ENCODE measurements around the gene FAM222B. TPM values are rescaled to one million over a fixed set of nuclear protein-coding genes. Genes with fewer than 3 reads are reported as not detected.

The FAM222B gene
- total and polyA plus RNA-seq, 9 of the 15 experiments (the other 6 are each of a cell fraction or from before 2014, with no cell fraction given): 4.0 to 34.6 (median 7.5) TPM

GRCh38 chr17:28712705-28713415, 129.7 kb downstream of the FAM222B start (continued):
- no peak for TF ChIP-seq ZNF707 (CRISPR knock-in tag; conservative IDR thresholded peaks at IDR 0.05)
- TF ChIP-seq TEAD1 (CRISPR knock-in tag; IDR thresholded peaks at IDR 0.05): peak in 1 of 2 experiments; percentile 16; a peak in 1 of 4 replicates

GRCh38 chr17:28712032-28712704, 130.4 kb downstream of the FAM222B start:
- peak; percentile 77 to 90 (median 80) for DNase-seq (ENCODE audit: extremely low read depth in 1 of 4, low spot score in 3 of 4)
- 4% methylated on average over 23 of the region's 34 CpGs for WGBS (ENCODE audit: insufficient coverage, low coverage, missing lambda C conversion rate)
- Histone ChIP-seq H3K9me1 (ENCODE audit: control insufficient read depth, insufficient read depth, low read length) (no peaks in the 10 kb centered on the region), H4K20me1 (replicated peaks; ENCODE audit: control insufficient read depth, insufficient read depth, low read length) (no peaks in the 10 kb centered on the region), H3K9ac (ENCODE audit: insufficient read depth in 1 of 2, low read depth in 2 of 2, low read length in 2 of 2) (peak overlapping the region; percentile 79 to 93), H3K4me1 (replicated peaks in 1 of 2; ENCODE audit: control insufficient read depth in 2 of 2, insufficient read depth in 2 of 2, low read length in 2 of 2) (peaks cover 14 to 38% of the 10 kb centered on the region in 2 experiments), H3K4me3 (peak overlapping the region; percentile 71), H3K36me3 (ENCODE audit: control insufficient read depth, insufficient read depth, low read length) (no peaks in the 10 kb centered on the region), H3K27ac (ENCODE audit: extremely low read depth, low read depth, low read length) (peak overlapping the region; percentile 88), H3K79me2 (ENCODE audit: control insufficient read depth, insufficient read depth, low read length) (peaks cover 13% of the 10 kb centered on the region), H3K4me2 (ENCODE audit: insufficient read depth, low read length) (peak overlapping the region; percentile 99), H3K27me3 (ENCODE audit: control insufficient read depth in 2 of 2, insufficient read depth in 2 of 2, low read length in 2 of 2) (0 out of 5 replicates have a peak, but pooled peaks cover 0 to 11% of the 10 kb centered on the region in 2 experiments), H2AFZ (ENCODE audit: low read depth, low read length) (peak overlapping the region; percentile 85), H3K9me3 (replicated peaks; ENCODE audit: control insufficient read depth, insufficient read depth, low read depth, low read length) (0 out of 2 replicates have a peak, but pooled peaks cover 2% of the 10 kb centered on the region)
- CTCF ChIA-PET (ENCODE audit: low intra/inter-chr PET ratio): no interaction called here
- intact Hi-C loops (cut with micrococcal nuclease): no loop called here
- POLR2A ChIA-PET: interaction anchor here (0.6 to 8.7 kb wide), 13 partner anchors 9 to 185 kb away, joined by 3 to 133 read pairs (median 5); partner anchors contain the start of genes RPL23A and TRAF4
- peak; percentile 70 for FAIRE-seq
- ATAC-seq: peak; percentile 74
- in situ Hi-C loops (cut with MboI): no loop called here
- BruUV-seq (replicated peaks): no TSS peak
- TF ChIP-seq, protein P1, sequence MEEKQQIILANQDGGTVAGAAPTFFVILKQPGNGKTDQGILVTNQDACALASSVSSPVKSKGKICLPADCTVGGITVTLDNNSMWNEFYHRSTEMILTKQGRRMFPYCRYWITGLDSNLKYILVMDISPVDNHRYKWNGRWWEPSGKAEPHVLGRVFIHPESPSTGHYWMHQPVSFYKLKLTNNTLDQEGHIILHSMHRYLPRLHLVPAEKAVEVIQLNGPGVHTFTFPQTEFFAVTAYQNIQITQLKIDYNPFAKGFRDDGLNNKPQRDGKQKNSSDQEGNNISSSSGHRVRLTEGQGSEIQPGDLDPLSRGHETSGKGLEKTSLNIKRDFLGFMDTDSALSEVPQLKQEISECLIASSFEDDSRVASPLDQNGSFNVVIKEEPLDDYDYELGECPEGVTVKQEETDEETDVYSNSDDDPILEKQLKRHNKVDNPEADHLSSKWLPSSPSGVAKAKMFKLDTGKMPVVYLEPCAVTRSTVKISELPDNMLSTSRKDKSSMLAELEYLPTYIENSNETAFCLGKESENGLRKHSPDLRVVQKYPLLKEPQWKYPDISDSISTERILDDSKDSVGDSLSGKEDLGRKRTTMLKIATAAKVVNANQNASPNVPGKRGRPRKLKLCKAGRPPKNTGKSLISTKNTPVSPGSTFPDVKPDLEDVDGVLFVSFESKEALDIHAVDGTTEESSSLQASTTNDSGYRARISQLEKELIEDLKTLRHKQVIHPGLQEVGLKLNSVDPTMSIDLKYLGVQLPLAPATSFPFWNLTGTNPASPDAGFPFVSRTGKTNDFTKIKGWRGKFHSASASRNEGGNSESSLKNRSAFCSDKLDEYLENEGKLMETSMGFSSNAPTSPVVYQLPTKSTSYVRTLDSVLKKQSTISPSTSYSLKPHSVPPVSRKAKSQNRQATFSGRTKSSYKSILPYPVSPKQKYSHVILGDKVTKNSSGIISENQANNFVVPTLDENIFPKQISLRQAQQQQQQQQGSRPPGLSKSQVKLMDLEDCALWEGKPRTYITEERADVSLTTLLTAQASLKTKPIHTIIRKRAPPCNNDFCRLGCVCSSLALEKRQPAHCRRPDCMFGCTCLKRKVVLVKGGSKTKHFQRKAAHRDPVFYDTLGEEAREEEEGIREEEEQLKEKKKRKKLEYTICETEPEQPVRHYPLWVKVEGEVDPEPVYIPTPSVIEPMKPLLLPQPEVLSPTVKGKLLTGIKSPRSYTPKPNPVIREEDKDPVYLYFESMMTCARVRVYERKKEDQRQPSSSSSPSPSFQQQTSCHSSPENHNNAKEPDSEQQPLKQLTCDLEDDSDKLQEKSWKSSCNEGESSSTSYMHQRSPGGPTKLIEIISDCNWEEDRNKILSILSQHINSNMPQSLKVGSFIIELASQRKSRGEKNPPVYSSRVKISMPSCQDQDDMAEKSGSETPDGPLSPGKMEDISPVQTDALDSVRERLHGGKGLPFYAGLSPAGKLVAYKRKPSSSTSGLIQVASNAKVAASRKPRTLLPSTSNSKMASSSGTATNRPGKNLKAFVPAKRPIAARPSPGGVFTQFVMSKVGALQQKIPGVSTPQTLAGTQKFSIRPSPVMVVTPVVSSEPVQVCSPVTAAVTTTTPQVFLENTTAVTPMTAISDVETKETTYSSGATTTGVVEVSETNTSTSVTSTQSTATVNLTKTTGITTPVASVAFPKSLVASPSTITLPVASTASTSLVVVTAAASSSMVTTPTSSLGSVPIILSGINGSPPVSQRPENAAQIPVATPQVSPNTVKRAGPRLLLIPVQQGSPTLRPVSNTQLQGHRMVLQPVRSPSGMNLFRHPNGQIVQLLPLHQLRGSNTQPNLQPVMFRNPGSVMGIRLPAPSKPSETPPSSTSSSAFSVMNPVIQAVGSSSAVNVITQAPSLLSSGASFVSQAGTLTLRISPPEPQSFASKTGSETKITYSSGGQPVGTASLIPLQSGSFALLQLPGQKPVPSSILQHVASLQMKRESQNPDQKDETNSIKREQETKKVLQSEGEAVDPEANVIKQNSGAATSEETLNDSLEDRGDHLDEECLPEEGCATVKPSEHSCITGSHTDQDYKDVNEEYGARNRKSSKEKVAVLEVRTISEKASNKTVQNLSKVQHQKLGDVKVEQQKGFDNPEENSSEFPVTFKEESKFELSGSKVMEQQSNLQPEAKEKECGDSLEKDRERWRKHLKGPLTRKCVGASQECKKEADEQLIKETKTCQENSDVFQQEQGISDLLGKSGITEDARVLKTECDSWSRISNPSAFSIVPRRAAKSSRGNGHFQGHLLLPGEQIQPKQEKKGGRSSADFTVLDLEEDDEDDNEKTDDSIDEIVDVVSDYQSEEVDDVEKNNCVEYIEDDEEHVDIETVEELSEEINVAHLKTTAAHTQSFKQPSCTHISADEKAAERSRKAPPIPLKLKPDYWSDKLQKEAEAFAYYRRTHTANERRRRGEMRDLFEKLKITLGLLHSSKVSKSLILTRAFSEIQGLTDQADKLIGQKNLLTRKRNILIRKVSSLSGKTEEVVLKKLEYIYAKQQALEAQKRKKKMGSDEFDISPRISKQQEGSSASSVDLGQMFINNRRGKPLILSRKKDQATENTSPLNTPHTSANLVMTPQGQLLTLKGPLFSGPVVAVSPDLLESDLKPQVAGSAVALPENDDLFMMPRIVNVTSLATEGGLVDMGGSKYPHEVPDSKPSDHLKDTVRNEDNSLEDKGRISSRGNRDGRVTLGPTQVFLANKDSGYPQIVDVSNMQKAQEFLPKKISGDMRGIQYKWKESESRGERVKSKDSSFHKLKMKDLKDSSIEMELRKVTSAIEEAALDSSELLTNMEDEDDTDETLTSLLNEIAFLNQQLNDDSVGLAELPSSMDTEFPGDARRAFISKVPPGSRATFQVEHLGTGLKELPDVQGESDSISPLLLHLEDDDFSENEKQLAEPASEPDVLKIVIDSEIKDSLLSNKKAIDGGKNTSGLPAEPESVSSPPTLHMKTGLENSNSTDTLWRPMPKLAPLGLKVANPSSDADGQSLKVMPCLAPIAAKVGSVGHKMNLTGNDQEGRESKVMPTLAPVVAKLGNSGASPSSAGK (IDR thresholded peaks at IDR 0.05): peak; percentile 3; the same call in 1 of the 2 replicates
- TF ChIP-seq SIN3A (IDR thresholded peaks at IDR 0.05; ENCODE audit: borderline replicate concordance in 2 of 2, control insufficient read depth in 1 of 2, low read depth in 2 of 2, low read length in 2 of 2) (peak in 1 of 2 experiments; percentile 28; a peak in 1 of 4 replicates), JUN (IDR thresholded peaks at IDR 0.05; ENCODE audit: borderline replicate concordance, low read depth, low read length) (0 out of 2 replicates have a peak, but pooled peaks have one; percentile 37), JUN (CRISPR knock-in tag; IDR thresholded peaks at IDR 0.05; ENCODE audit: borderline replicate concordance) (no peak)

Data from K562 (cell line).